ENCODE results near the gene BUB3. TPM values are rescaled to one million over a fixed set of nuclear protein-coding genes. Genes with fewer than 3 reads are reported as not detected.
A peak's percentile ranks its signal among the peaks of the same experiment; 100 is the strongest.

BUB3 gene
- 10 to 100 TPM; 67.9 to 90.1 (median 78.8) TPM for total RNA-seq

- peaks cover 0 to 32% (median 16%) of the 10 kb centered on the region in 4 donors for H3K36me3 ChIP-seq
- H3K4me1 ChIP-seq, result peaks cover 33 to 58% (median 48%) of the 10 kb centered on the region in 4 donors
- peak; percentile 100 for DNase-seq (ENCODE audit: extremely low spot score)
- TF ChIP-seq EP300 (IDR thresholded peaks at IDR 0.05) (no peak), POLR2AphosphoS5 (IDR thresholded peaks at IDR 0.05) (peak; percentile 93 to 95), POLR2A (IDR thresholded peaks at IDR 0.05; ENCODE audit: low read depth) (peak; percentile 12), CTCF (IDR thresholded peaks at IDR 0.05) (peak in 2 of 3 experiments; percentile 24 to 34)
- intact Hi-C loops (cut with DNase I), result loop anchor here (10.0 kb wide), 1 partner anchor 199 kb away; the partner anchor contains the start of gene C10orf88
- H3K9me3 ChIP-seq, result no peaks in the 10 kb centered on the region
- peak within 1 kb of the TSS; percentile 70 to 97 (median 92) for H3K4me3 ChIP-seq
- 0% methylated on average over 20 of the region's 50 CpGs for WGBS
- peaks cover 6 to 44% (median 33%) of the 10 kb centered on the region in 4 donors for H3K27me3 ChIP-seq
- H3K27ac ChIP-seq (replicated peaks in 1 of 4), result peak within 1 kb of the TSS; percentile 80 to 95 (median 91)
These were observed at the start of gene BUB3 for GRCh38 chr10:123154092-123154710. Gene BUB3 (plus strand): TSS chr10:123154402. CDS start chr10:123154918, 516 bp downstream.

- intact Hi-C loops (cut with DNase I), result no loop called here
- H3K27ac ChIP-seq (replicated peaks in 1 of 4), result no peak overlapping the region
- no peak for DNase-seq (ENCODE audit: extremely low spot score)
- no peak for TF ChIP-seq EP300 (IDR thresholded peaks at IDR 0.05)
- peaks cover 0 to 30% (median 0%) of the 10 kb centered on the region in 4 donors for H3K27me3 ChIP-seq
- no peaks in the 10 kb centered on the region for H3K9me3 ChIP-seq
- WGBS, result 68% methylated on average over 7 of the region's 7 CpGs
- no peaks in the 10 kb centered on the region for H3K4me1 ChIP-seq
- H3K36me3 ChIP-seq, result no peaks in the 10 kb centered on the region
- H3K4me3 ChIP-seq, result no peak overlapping the region
These were observed 44.7 kb upstream of the BUB3 start for GRCh38 chr10:123109466-123109865.

GRCh38 chr10:123117644-123118417, 36.4 kb upstream of the BUB3 start:
- Histone ChIP-seq H3K4me3 (peak overlapping the region in 1 of 4 donors; percentile 6), H3K4me1 (peaks cover 0 to 9% (median 0%) of the 10 kb centered on the region in 4 donors), H3K36me3 (no peaks in the 10 kb centered on the region), H3K27ac (replicated peaks in 1 of 4) (no peak overlapping the region), H3K27me3 (peaks cover 0 to 80% (median 17%) of the 10 kb centered on the region in 4 donors), H3K9me3 (no peaks in the 10 kb centered on the region)
- WGBS, result 9% methylated on average over 15 of the region's 26 CpGs
- TF ChIP-seq EP300 (IDR thresholded peaks at IDR 0.05), result no peak
- TF ChIP-seq POLR2AphosphoS5 (IDR thresholded peaks at IDR 0.05), result no peak
- no peak for TF ChIP-seq POLR2A (IDR thresholded peaks at IDR 0.05; ENCODE audit: low read depth)
- TF ChIP-seq CTCF (IDR thresholded peaks at IDR 0.05), result no peak
- no peak for DNase-seq (ENCODE audit: extremely low spot score)
- intact Hi-C loops (cut with DNase I), result no loop called here

GRCh38 chr10:123119081-123119480, 35.1 kb upstream of the BUB3 start:
- 78% methylated on average over 8 of the region's 8 CpGs for WGBS
- Histone ChIP-seq H3K4me3 (no peak overlapping the region), H3K27me3 (peaks cover 0 to 77% (median 17%) of the 10 kb centered on the region in 4 donors)

More at GRCh38 chr10:123119081-123119480, 35.1 kb upstream of the BUB3 start:
- no peaks in the 10 kb centered on the region for H3K9me3 ChIP-seq
- no peak overlapping the region for H3K27ac ChIP-seq (replicated peaks in 1 of 4)
- intact Hi-C loops (cut with DNase I), result no loop called here
- H3K4me1 ChIP-seq, result peaks cover 0 to 9% (median 0%) of the 10 kb centered on the region in 4 donors
- no peak for TF ChIP-seq POLR2AphosphoS5 (IDR thresholded peaks at IDR 0.05)
- TF ChIP-seq EP300 (IDR thresholded peaks at IDR 0.05), result no peak
- no peak for TF ChIP-seq POLR2A (IDR thresholded peaks at IDR 0.05; ENCODE audit: low read depth)
- TF ChIP-seq CTCF (IDR thresholded peaks at IDR 0.05), result no peak
- DNase-seq (ENCODE audit: extremely low spot score), result no peak
- no peaks in the 10 kb centered on the region for H3K36me3 ChIP-seq
